HEK293T (cell line): ENCODE measurements around the gene LSM12.
"Not testable (repeated sequence)": the region's sequence is repeated elsewhere in the genome, so short reads cannot be mapped to it uniquely, and the experiment has no call there.

Experiments
- CTCF ChIA-PET: fragments of 350-600 bp; formaldehyde crosslinking; extraction: SDS; loops from one replicate; lab custom pipeline; 2021; ENCODE audit warnings: antibody characterized with exemption, inconsistent platforms; lab: Yijun Ruan, JAX
- POLR2A ChIA-PET: fragments of 350-600 bp; formaldehyde crosslinking; extraction: SDS; loops from one replicate; lab custom pipeline; 2020; ENCODE audit warnings: antibody characterized with exemption, inconsistent platforms; lab: Yijun Ruan, JAX
- DNase-seq: peaks from one replicate; pipeline ENCODE4 v3.0.0; 2012; ENCODE audit warnings: mixed read lengths; ENCODE audit errors: extremely low spot score
- ARNT ChIP-seq: fragments of 450-650 bp; IDR thresholded peaks from 2 replicates; pipeline ENCODE4 v1.6.1; 2017; ENCODE audit warnings: mild to moderate bottlenecking
- BHLHE40 ChIP-seq: fragments of 450-650 bp; IDR thresholded peaks from 2 replicates; pipeline ENCODE4 v1.6.1; 2016; ENCODE audit warnings: mild to moderate bottlenecking, moderate library complexity, borderline replicate concordance
- CTBP1 ChIP-seq: fragments of 450-650 bp; IDR thresholded peaks from 2 replicates; pipeline ENCODE4 v1.6.1; 2016; ENCODE audit warnings: borderline replicate concordance
- ELF4 ChIP-seq: fragments of 450-650 bp; IDR thresholded peaks from 2 replicates; pipeline ENCODE4 v1.6.1; 2017; ENCODE audit warnings: antibody characterized with exemption
- FOXA1 ChIP-seq: fragments of 450-650 bp; IDR thresholded peaks from 2 replicates; pipeline ENCODE4 v1.6.1; 2016; ENCODE audit warnings: mild to moderate bottlenecking
- FOXK2 ChIP-seq: fragments of 450-650 bp; IDR thresholded peaks from 2 replicates; pipeline ENCODE4 v1.6.1; 2016; ENCODE audit warnings: mild to moderate bottlenecking
- FOXM1 ChIP-seq: fragments of 450-650 bp; IDR thresholded peaks from 2 replicates; pipeline ENCODE4 v1.6.1; 2017; ENCODE audit warnings: mild to moderate bottlenecking, borderline replicate concordance
- HDGF ChIP-seq: fragments of 450-650 bp; IDR thresholded peaks from 2 replicates; pipeline ENCODE4 v1.6.1; 2017; ENCODE audit warnings: antibody characterized with exemption, borderline replicate concordance
- L3MBTL2 ChIP-seq: fragments of 450-650 bp; conservative IDR thresholded peaks from 2 replicates; pipeline ENCODE4 v1.6.1; 2016; ENCODE audit warnings: mild to moderate bottlenecking
- LEF1 ChIP-seq: fragments of 450-650 bp; IDR thresholded peaks from 2 replicates; pipeline ENCODE4 v1.6.1; 2017; ENCODE audit warnings: mild to moderate bottlenecking, borderline replicate concordance
- NFRKB ChIP-seq: fragments of 450-650 bp; IDR thresholded peaks from 2 replicates; pipeline ENCODE4 v1.6.1; 2016; ENCODE audit warnings: mild to moderate bottlenecking, moderate library complexity
- SP1 ChIP-seq: fragments of 450-650 bp; IDR thresholded peaks from 2 replicates; pipeline ENCODE4 v1.6.1; 2017
- SUZ12 ChIP-seq: fragments of 450-650 bp; IDR thresholded peaks from 2 replicates; pipeline ENCODE4 v1.6.1; 2016; ENCODE audit warnings: mild to moderate bottlenecking
- TARDBP ChIP-seq: fragments of 450-650 bp; IDR thresholded peaks from 2 replicates; pipeline ENCODE4 v1.6.1; 2016
- ZNF384 ChIP-seq: fragments of 450-650 bp; IDR thresholded peaks from 2 replicates; pipeline ENCODE4 v1.6.1; 2016
- TF ChIP-seq, protein P1 (sequence below): fragments of 450-650 bp; IDR thresholded peaks from 2 replicates; pipeline ENCODE4 v1.6.1; 2016

The LSM12 gene

DNA sequence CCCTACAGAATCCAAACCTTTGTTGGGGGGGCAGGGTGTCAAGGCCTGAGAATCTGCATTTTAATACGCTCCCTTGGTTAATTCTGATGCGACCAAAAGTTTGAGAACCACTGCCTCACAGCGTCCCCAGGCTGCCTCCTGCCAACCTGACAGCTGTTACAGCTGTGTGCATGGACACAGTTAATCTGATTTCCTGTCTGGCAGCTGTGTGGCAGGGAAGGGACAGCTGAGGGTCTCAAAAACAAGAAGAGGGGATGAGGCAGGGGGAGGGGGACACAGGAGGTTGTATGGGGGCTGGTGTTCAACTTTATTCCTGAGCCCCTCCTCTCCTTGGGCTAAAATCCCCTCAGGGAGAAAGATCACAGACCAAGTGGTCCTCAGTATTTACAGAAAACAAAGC, 39.5 kb upstream of the LSM12 start:
- ChIA-PET POLR2A (interaction anchor here (0.8 to 1.7 kb wide), 2 partner anchors 10 to 18 kb away, joined by 3 to 4 read pairs; partner anchors contain the start of gene HDAC5), CTCF (interaction anchor here (0.6 to 1.4 kb wide), 3 partner anchors 23 to 63 kb away, joined by 3 read pairs; no protein-coding TSS in a partner anchor)
- TF ChIP-seq ZNF384 (no peak), ELF4 (no peak), ARNT (no peak)
- no peak for DNase-seq

DNA sequence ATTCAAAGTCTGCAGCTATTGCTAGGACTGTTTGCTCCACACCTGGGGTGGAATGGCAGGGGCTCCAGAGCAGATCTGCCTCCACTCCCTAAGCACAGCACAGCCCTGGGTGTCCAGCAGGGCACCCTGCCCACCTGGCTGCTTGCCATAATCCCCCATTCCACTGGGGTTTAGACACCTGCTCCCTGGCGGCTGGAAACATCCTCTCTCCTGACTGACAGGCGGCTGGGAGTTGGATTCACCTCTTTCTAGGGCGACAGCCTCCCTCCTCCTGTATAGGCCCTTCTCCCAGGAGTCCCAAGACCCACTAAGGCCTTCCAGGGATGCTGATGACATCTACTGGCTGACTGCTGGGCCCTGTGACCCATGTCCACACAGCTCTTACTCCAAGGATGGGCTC, 39.0 kb upstream of the LSM12 start:
- POLR2A ChIA-PET: interaction anchor here (0.8 to 1.7 kb wide), 2 partner anchors 10 to 18 kb away, joined by 3 to 4 read pairs; partner anchors contain the start of gene HDAC5
- no peak for DNase-seq
- CTCF ChIA-PET: interaction anchor here (1.1 to 1.4 kb wide), 2 partner anchors 22 to 62 kb away, joined by 3 read pairs; no protein-coding TSS in a partner anchor
- TF ChIP-seq CTBP1: no peak
- no peak for TF ChIP-seq FOXM1
- no peak for TF ChIP-seq BHLHE40
- no peak for TF ChIP-seq SUZ12
- TF ChIP-seq SP1: no peak
- no peak for TF ChIP-seq ELF4
- TF ChIP-seq, protein P1, sequence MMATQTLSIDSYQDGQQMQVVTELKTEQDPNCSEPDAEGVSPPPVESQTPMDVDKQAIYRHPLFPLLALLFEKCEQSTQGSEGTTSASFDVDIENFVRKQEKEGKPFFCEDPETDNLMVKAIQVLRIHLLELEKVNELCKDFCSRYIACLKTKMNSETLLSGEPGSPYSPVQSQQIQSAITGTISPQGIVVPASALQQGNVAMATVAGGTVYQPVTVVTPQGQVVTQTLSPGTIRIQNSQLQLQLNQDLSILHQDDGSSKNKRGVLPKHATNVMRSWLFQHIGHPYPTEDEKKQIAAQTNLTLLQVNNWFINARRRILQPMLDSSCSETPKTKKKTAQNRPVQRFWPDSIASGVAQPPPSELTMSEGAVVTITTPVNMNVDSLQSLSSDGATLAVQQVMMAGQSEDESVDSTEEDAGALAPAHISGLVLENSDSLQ: no peak
- no peak for TF ChIP-seq LEF1
- TF ChIP-seq FOXA1: no peak
- TF ChIP-seq ZNF384: no peak
- no peak for TF ChIP-seq TARDBP
- no peak for TF ChIP-seq HDGF
- TF ChIP-seq FOXK2: no peak
- no peak for TF ChIP-seq NFRKB
- no peak for TF ChIP-seq L3MBTL2

DNA sequence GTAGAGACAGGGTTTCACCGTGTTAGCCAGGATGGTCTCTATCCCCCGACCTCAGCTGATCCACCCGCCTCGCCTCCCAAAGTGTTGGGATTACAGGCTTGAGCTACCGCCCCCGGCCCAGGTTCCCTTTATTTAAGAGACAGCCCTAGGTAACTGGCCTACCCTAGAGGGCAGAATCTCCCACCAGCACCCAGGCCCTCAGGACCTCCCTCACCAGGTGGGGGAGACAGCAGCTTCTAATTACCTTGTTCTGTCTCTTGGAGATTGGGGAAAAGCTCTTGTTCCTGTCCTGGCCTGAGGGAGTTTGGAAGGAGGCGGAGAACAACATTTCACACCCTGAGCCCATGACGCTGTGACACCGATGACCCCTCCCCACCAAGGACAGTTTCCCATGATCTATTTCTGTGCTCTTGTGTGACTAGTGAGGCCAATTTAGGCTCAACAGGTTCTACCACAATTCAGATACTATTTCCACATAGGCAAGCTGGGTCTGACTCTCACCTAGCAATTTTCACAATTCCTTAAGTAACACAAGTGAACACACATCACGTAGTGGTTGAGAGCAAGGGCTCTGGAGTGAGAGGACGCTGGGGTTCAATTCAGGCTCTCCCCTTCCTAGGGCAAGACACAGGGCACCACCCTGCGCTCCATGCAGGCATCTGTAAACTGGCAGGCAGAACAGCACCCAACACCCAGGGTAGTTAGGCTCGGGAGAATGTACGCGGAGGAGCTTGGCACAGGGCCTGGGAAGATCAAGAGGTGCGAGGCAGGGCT, 36.6 kb upstream of the LSM12 start:
- ChIA-PET POLR2A (interaction anchor here (2.5 kb wide), 1 partner anchor 18 kb away, joined by 8 read pairs; no protein-coding TSS in a partner anchor), CTCF (interaction anchor here (1.0 kb wide), 1 partner anchor 12 kb away, joined by 3 read pairs; no protein-coding TSS in a partner anchor)
- no peak for DNase-seq
- TF ChIP-seq BHLHE40 (no peak), FOXK2 (no peak), ELF4 (no peak), NFRKB (no peak), TARDBP (no peak), CTBP1 (no peak), L3MBTL2 (no peak), ARNT (no peak), HDGF (no peak), LEF1 (no peak), FOXM1 (no peak), FOXA1 (no peak), SP1 (no peak), ZNF384 (no peak), SUZ12 (no peak)
- TF ChIP-seq, protein P1: no peak

DNA sequence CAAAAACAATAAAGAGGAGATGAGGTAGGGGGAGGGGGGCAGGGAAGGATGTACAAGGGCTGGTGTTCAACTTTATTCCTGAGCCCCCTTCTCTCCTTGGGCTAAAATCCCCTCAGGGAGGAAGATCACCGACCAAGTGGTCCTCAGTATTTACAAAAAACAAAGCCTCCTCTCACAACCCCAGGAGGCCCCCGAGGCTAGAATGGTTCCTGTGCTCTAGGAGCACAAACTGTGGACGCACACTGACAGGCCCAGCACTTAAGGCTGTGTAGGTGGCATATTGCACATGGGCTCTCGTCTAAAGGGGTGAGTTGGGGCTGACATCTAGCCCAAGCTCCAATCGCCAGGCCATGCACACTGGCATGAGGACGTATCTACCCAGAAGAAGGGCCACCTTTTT, 35.4 kb upstream of the LSM12 start:
- ChIA-PET CTCF (interaction anchor here (0.9 to 1.0 kb wide), 2 partner anchors 9 to 18 kb away, joined by 3 read pairs; no protein-coding TSS in a partner anchor), POLR2A (interaction anchor here (2.5 kb wide), 1 partner anchor 20 kb away, joined by 8 read pairs; no protein-coding TSS in a partner anchor)
- not testable (repeated sequence) for DNase-seq

DNA sequence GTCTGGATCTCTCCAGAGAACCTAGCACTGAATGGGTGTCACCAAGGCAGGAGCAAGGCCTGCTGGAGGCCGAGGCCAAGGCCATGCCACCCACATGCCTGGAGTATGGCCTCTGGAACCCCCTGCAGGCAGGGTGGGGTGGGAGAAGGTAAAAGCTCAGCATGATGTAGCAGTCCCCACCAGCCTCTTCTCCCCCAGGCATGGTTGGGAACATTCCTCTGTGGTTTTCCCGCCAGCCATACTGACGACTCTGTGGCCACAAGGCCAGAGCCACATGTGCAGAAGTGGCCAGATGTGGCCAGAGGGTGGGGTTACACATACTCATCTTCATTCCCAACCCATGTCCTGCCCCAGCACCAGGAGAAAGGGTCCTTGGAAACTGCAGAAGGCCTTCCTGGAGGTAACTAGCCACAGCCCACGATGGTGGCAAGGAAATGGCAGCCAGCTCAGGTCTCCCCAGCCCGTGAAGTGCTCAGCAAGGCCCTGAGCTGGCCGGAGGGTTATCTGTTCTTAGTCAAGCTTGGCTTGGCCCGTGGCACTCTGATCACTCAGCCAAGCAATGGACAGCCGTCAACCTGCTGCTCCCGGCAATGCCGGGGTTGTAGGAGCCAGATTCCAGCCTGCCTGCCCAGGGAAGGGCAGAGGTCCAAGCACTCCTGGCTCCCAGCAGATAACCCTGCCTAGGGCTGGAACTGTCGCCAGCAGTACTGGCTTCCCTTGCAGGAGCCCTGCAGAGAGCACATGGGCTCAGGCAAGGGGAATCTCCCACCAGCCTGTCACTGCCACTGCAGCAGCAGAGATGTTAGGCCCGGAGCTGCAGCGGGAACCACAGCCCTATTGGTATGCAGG, 30.9 kb upstream of the LSM12 start:
- TF ChIP-seq FOXK2 (no peak), CTBP1 (no peak)
- DNase-seq: no peak
- POLR2A ChIA-PET: interaction anchor here (2.1 to 3.6 kb wide), 2 partner anchors 26 to 31 kb away, joined by 7 to 20 read pairs; partner anchors contain the start of genes HDAC5 and LSM12
- CTCF ChIA-PET: interaction anchor here (0.7 kb wide), 1 partner anchor 47 kb away, joined by 3 read pairs; no protein-coding TSS in a partner anchor

DNA sequence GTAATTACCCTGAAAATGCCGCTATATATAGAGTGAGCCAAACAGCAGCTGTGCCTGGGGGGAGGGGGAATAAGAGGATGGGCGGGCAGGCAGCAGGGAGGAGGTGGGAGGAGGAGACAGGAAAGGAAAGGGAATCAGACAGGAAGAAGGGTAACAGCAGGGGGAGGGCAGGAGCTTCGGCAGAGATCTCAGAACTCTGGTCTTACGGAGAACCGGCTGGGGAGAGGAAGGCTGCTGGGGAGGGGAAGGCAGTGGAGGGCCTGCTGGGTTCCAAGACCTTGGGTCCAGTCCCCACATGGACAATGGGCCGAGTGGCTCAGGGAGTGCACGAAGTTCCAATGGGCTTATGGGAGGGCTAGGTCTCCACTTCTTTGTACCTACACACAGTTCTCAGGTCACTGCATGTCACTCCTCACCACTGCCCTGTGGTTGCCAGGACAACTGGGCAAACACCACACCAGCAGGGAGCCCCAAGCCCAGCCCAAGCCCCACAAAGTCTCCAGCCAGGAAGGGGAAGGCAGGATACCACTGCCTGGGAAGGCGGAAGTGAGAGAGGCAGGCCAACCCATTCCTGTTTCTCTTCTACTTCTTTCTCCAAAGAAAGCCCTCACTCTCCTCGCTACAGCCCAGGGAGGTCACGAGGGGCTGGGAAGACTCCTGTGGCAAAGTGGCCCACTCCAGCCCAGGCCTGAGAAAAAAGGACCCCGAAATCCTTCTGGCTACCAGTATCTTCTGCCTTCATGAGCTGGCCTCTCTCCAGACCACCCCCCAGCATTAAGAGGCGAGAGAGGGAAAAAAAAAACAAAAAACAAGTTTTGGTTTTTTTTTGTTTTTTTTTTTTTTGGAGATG, 29.4 kb upstream of the LSM12 start:
- ChIA-PET CTCF (interaction anchor here (0.6 to 1.5 kb wide), 3 partner anchors 20 to 27 kb away, joined by 3 to 9 read pairs (median 5); partner anchors contain the start of gene HDAC5), POLR2A (interaction anchor here (0.9 to 3.6 kb wide), 7 partner anchors 9 to 91 kb away, joined by 3 to 20 read pairs (median 4); partner anchors contain the start of genes HDAC5, LSM12, TMEM101 and TMUB2)
- peak; percentile 70 for DNase-seq
- TF ChIP-seq TARDBP (no peak), FOXA1 (no peak), FOXK2 (no peak), LEF1 (no peak), ZNF384 (no peak)
- TF ChIP-seq, protein P1: peak; percentile 53
